GM12874 (cell line): ENCODE measurements around the gene PGC.

ENCODE experiments used
- TF ChIP-seq, protein P1 (sequence below): IDR thresholded peaks from 2 replicates; pipeline ENCODE4 v1.5.1; 2011; ENCODE audit warnings: low read depth, mild to moderate bottlenecking, control low read depth, low read length, moderate library complexity; ENCODE audit not compliant: insufficient read depth

PGC gene

DNA sequence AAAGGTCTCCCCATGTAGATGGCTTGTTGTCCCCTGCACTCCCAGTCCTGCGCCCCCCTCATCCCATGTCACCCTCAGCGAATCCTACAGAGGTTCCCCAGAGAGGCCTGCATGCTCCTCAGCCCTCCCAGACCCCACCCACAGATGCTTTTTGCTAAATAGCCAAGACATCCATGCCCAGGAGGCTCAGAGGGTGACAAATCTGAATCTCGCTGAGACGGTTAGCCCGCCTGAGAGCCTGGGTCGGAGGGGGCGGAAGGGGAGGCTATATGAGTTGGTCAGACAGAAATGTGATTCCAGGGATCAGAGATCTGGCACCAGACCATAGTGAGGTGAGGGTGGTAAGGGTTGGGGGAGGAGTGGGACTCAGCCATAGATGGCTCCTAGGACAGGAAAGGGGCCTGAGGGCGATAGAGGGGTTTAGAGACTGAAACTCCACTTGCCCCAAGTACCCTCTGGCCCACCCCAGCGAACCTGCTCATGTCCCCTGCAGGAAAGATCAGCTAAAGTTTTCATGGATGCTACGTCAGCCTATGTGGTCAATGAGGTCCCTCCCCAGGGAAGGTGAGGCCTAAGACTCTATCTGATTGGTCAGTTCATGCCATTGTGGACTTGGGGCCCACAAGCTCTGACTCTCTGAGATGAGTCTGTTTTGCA lies 45.0 kb downstream of the PGC start:
- TF ChIP-seq, protein P1, sequence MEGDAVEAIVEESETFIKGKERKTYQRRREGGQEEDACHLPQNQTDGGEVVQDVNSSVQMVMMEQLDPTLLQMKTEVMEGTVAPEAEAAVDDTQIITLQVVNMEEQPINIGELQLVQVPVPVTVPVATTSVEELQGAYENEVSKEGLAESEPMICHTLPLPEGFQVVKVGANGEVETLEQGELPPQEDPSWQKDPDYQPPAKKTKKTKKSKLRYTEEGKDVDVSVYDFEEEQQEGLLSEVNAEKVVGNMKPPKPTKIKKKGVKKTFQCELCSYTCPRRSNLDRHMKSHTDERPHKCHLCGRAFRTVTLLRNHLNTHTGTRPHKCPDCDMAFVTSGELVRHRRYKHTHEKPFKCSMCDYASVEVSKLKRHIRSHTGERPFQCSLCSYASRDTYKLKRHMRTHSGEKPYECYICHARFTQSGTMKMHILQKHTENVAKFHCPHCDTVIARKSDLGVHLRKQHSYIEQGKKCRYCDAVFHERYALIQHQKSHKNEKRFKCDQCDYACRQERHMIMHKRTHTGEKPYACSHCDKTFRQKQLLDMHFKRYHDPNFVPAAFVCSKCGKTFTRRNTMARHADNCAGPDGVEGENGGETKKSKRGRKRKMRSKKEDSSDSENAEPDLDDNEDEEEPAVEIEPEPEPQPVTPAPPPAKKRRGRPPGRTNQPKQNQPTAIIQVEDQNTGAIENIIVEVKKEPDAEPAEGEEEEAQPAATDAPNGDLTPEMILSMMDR: no peak

DNA sequence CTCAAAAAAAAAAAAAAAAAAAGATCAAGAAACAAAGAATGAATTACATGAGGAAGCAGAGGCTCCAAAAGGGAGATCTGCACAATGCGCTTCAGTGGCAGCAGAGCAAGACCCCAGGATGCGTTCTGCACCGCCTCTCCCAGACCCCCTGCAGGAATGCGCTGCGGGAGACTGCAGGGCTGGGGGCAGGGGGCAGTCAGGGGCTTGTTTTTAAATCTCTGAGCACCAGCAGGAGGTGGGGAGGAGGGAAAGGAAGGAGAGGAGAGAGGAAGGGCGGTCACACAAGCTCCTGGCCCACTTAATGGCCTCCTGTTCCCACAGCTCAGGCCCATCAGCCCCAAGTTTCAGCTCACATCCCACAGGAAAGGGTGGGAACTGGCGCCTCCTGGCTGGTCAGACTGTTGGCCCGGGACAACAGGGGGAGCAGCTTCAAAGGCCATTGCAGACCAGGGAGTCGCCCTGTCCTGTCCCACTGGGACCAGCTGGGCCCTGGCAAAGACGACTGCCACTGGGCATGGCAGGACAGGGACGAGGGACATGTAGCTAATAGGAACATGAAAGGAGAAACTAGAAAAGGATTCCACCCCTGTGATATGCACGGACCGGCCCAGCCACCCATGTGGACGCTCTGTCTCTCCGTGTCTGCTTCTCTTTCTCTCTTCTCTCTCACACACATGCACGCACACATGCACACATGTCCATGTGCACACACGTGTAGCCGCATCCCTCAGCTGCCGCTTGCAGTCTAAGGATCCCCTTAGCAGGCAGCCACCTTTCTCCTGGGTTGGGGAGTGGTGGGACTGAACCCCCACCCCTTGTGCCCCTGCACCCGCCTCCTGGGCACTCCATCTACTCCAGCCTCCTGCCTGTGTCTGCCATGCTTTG lies 46.5 kb downstream of the PGC start:
- TF ChIP-seq, protein P1: no peak

DNA sequence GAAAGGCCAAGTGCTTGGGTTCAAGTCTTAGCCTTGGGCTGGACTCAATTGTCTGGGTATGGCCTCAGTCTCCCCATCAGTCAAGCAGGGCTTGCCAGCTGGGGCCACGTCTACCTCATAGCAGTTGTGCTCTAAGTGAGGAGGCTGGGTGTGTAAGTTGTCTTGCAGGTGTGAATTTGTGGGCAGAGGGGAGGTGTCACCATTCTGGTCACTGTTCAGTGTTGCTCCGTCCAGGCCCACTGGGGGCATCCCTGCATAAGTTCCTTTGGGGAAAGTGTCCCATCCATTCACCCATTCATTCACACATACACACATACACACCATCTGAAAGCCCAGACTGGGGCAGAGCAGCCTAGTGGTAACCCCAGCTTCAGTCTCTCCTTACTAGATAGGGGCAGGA lies 48.1 kb downstream of the PGC start:
- TF ChIP-seq, protein P1: no peak

DNA sequence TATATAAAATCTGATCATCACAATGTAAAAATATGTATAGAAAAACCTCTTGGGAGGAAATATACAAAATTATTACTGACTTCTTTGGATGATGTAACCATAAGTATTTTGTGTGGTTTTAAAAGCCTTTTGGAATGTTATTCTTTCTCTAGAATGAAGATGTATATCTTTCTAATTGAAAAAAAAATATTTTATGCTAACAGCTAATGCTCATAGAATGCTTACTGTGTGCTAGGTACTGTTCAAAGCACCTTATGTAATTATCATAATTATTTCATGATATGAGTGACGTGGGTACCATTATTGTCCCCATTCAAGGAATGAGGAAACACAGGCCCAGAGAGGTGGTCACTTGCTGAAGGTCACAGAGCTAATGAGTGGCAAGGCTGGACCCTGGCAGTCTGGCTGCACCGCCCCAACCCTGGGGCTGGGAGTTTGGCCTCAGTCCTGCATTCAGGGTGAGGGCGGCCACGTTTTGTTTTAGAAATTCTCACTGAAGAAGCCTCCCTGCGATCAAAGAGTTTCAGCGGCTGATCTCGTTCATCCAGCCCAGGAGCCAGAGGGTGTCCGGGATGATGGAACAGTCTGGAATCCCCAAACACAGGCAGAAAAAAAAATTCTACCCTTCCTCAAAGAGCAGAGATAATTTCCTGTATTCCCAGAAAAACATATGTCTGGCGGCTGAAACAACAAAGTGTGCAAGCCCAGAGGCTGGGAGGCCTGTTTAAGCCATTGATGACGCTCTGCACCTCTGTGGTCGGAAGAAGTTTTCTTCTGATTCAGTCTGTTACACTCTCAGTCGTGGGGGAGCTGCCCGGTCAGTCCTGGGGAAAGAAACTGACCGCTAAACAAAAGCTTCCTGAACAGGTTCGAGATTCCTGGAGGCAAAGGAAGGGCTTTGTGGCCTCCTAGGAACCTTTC lies 49.1 kb downstream of the PGC start:
- TF ChIP-seq, protein P1: no peak

DNA sequence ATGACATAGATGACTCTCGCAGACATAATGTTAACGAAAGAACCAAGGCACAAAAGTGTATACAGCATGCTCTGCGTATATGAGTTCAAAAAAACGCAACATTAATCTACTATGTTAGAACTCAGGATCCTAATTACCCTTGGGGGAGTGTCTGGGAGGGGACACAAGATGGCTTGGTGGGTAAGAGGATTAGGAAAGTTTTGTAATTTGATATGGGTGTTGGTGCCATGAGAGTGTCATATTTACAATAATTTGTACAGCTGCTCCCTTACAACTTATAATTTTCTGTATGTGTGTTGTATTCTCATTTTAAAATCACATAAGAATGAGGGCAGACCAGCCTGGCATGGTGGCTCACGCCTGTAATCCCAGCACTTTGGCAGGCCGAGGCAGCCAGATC lies 50.4 kb downstream of the PGC start:
- TF ChIP-seq, protein P1: no peak

DNA sequence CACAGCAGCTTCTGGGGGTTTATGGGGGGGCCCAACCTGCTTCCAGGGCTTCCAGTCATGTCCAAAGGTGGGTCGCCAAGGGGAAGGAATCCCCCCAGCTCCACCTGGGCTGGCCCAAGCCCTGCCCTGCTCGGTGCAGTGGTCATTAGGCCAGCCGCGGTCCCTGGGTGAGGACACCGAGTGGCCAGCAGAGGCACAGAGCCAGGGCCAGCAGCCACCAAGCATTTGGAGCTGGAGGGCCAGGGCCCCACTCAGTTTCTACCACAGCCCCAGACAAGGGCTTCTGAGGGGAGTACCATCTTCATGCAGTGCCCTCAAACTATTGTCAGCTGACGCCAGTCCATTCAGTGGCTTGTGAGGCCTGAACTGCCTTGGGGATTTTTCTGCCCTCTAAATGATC lies 51.4 kb downstream of the PGC start:
- TF ChIP-seq, protein P1: no peak
